HG02588 (cell line): ENCODE measurements around the gene DOCK9.

ENCODE experiments used
- ATAC-seq: cut with Tn5 transposase; IDR thresholded peaks from one replicate; pipeline ENCODE4 v1.9.1; 2021; ENCODE audit warnings: mild to moderate bottlenecking, moderate library complexity; ENCODE audit not compliant: unreplicated experiment

The DOCK9 gene

DNA sequence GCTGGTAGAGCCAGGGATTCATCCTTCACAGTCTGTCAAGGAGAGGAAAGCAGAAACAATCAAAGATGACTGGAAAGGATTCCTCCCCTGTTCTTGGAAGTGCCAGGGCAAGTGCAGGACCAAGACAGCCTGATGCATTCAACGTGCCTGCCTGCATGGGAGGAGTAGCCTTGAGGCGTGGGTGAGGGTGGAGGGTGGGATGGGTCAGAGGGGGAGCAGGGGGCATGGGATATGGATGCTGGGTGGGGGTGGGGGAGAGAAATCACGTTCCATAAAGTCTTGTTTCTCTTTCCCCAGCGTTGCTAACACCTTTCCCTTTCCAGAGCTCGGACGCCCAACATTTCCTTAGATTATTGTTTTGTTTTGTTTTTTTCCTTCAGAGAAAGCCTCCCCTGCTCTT lies 117.4 kb downstream of the DOCK9 start:
- no peak for ATAC-seq

DNA sequence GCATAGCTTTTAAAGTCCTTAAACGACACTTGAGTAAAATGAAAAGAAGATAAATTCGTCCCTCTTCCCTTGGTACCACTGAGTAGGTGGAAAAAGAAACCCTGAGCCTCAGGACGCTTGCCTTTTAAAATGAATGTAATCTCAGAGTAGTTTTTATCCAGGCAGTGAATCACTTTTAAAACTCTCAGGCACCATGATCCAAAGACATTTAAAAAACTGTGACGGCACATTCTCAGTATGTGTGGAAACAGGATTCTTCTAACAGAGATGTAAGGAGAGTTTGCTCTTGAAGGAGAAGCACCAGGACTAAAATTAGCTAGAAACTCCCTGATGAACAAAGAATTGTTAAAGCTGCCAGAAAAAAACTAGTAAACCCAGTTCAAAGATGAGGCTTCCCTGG lies 119.7 kb downstream of the DOCK9 start:
- no peak for ATAC-seq

DNA sequence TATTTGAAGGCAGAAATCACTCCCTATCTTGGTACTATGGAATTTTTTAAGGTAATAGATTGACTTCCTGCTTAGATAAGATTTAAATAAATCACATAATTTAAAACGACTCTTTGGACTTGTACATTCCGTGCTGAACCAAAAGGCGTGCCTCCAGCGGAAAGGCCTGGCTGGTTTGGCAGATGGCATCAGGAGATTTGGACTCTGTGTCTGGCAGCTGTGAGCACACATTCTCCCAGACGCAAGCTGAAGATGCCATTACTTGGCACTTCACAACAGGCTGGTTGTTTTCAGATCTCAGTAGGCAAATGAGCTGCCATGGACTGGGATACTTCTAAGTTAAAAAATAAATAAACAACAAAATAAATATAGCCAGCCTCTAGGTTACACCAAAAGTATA lies 120.9 kb downstream of the DOCK9 start:
- no peak for ATAC-seq

DNA sequence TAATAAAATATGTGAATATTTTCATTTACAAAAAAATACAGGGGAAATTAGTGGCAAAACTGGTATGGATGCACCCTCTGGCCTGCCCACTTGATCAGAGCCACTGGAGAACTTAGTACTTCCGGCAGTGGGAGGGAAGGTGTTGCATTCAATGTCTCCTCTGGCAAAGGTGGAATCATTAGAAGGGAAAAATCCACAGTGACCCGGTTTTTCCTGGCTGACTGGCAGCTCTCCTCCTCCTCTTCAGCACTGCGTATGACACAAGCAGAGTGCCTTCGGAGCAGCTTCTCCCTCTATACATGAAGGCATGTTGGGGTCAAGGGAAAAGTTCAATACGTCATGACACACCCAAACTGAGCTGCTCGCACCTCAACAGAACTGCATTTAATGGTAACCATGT lies 123.4 kb downstream of the DOCK9 start:
- no peak for ATAC-seq

DNA sequence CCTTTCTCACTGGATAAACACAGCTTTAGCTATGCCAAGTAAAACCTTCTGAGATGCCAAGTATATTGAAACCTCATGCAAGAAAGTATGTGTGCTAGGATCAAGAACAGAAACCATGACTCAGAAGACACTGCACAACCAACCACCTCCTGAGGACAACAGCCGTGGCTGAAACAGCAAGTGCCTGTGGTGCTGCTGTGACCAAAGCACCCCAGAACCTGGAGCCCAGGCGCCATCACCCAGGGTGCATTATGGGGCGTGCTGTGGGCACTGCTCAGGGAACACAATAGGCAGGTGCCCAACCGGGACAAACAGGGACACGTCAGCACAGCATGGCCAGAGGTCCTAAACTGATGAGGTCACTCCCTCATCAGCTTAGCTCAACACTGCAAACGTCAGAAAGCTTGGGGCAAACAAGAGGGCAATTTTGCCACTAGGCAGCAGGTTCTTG lies 124.1 kb downstream of the DOCK9 start:
- peak; percentile 100 for ATAC-seq

DNA sequence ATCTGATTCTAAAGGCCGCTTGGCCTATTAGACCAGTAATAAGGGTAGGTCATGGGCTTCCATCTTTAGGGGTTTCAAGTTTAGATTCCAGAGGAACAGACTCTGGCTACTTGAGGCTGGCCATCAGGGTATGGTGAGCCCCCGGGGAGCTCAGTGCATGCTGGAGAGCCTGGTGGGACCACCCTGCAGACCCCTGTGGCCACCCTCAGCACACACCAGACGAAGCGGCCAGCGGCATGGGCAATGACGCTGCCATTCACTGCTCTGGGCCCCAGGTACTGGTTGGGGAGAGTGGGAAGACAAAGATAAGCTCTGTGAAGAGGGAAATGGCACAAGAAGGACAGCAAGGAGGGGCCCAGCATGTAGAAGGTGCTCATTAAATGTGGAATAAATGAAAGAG lies 126.6 kb downstream of the DOCK9 start:
- no peak for ATAC-seq

DNA sequence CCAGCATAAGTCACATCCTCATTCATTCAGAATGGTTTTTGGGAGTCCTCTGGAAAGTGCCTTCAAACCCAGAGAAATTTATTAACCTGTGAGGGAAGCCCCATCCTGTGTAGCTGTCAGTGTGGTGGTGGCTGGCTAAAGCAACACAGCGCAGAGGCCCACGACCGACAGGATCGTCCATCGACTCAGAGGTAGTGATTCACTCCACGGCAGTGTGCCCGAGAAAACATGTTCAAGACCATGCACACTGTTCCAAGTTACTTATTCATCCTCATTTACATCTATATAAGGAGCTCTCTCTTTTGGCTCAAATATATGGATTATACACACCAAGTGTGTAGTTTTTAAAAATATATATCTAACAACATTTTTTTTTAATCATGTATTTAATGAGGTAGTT lies 129.1 kb downstream of the DOCK9 start:
- no peak for ATAC-seq

DNA sequence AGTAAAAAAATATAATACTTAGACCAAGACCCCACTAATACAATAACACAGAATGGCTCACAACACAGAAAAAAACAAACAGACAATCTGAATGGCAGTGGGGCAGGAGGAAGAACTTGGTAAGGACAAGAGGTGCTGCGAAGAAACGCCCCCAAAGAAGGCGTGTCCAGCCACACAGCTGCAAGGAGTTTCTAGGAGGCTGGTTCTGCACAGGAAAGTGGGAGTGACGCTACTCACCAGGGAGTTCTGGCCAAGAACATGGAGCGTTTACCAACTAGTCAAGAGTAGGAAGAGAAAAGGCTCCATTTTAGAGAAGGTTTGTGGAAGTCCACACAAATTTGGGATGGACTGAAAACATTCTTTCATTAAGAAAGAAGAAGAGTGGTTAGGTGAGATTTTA lies 130.1 kb downstream of the DOCK9 start:
- no peak for ATAC-seq

DNA sequence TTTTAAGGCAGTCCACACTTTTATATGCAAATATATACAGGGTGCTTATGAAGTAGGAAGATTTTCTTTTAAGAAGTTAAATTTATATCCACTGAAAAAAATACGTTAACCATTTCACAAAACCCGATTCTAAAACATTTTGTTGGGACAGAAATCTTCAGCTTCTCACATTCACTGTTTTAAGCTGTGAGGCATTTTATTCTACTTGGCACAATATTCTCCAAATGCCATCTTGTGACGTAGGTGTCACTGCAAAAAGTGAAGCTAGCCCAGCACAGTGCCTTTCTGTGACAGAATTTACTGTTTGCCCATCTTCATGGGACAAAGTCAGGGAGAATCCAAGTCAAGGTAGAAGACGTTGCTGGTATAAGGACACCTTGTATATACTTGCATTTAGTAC lies 130.9 kb downstream of the DOCK9 start:
- no peak for ATAC-seq

DNA sequence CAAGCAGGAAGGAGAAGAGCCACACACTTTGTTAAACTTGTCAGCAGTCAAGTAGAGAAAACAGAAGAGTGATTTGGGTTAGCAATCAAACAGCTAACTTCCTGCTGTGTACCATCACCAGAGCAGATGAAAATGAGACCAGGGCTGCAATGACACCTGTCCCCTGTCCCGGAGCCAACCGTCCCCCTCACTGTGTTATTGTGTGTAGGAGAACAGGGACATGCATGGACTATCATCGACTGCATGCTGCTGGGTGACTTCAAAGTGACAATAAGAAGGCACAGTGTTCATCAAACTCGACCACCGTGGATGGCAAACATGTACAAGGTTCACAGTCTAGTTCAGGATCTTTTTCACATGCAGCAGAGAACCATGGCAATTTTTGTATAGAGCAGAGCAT lies 131.3 kb downstream of the DOCK9 start:
- ATAC-seq, result no peak

DNA sequence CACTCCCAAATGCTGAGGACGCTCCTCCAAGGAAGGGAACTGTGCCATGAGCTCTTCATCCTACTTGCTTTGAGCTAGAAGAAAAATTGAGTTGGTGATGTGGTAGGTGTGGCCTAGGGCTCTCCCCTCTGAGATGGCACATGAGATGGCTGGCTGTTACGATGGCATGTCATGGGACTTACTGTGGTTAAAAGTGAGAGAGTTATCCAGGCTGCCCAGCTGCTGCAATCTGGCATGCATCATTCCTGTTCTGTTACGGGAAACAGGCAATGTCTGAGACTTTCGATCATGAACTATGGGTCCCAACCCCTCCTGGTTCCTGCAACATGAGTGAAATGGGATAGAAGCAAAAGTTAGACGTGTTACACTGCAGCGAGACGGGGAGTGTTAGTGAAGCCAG lies 132.1 kb downstream of the DOCK9 start:
- no peak for ATAC-seq

DNA sequence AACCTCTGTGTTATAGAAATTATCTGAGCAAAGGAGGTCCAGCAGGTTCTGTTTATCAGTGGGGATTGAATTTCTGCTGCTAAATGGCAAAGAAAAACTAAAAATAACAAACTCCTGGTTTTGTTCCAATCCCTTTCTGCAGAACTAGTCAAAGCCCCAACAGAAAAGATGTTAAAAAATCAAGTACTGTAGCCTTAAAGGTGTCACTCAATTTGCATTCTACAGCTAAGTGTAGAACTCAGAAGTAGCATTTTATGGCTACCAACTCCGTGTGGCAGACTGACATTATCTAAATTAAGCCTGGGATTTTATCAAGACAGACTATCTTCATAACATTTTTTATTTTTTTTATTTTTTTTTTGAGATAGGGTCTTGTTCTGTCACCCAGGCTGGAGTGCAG lies 133.8 kb downstream of the DOCK9 start:
- ATAC-seq, result no peak

DNA sequence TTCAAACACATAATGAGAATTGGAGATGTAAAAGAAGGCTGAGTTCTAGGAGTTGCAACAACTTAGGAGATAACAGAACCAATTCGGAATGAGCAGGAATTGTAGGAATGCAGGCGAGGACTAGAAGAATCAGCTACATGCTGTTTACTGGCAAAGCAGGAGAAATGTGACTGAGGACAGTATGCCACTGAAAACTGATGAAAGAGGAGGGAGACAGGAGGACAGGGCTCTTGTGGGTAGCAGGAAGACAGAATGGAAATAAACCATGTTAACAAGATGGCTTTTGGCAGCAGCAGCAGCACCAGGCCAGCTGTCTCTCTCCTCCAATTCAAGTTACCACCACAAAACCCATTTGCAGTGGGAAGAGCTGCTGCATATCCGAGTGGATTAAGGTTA lies 134.4 kb downstream of the DOCK9 start:
- ATAC-seq, result no peak

DNA sequence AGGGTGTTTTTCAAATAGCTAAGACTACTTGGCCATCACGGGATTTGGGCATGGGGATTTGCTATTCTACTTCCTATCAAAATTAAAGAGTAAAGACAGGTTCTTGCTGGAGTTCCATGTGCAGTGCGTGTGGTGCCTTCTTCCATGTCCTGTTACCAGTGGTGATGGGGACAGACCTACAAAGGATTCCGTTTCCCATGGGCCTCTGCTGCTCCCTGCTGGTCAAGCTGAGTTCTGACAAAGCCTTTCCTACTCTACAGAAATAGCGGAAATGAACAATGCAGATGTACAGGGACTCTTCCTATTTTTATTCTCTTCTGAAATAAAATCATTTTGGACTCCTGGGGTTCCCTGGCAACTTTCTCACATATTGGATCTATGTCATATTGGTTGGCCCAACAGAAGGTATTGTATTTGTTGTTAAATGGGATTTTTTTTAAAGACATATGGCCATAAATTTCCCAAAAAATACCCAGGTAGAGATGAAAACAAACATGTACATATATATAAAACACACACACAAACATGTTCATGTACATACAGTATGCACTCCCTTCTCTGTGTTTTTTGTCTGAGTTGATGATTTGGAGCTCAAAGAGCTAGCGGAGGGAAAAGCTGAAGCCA lies 134.9 kb downstream of the DOCK9 start:
- peak; percentile 95 for ATAC-seq

DNA sequence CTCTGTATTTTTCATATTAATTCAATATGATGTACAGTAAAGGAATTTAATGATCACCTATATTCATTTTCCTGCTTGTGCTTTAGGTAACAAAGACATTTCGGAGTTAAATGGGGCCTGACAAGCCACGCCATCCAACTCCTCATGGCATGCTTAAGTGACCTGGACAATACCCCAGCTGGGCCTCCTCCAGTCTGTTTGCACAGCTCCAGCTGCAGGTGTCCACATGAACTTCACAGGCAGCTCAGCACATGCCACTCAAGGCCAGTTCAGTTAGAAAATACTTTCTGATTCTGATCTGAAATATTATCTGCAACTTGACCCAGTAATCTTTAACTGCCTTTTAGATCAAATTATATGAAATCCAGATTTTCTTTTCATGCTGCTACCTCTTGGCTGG lies 135.8 kb downstream of the DOCK9 start:
- ATAC-seq, result no peak

DNA sequence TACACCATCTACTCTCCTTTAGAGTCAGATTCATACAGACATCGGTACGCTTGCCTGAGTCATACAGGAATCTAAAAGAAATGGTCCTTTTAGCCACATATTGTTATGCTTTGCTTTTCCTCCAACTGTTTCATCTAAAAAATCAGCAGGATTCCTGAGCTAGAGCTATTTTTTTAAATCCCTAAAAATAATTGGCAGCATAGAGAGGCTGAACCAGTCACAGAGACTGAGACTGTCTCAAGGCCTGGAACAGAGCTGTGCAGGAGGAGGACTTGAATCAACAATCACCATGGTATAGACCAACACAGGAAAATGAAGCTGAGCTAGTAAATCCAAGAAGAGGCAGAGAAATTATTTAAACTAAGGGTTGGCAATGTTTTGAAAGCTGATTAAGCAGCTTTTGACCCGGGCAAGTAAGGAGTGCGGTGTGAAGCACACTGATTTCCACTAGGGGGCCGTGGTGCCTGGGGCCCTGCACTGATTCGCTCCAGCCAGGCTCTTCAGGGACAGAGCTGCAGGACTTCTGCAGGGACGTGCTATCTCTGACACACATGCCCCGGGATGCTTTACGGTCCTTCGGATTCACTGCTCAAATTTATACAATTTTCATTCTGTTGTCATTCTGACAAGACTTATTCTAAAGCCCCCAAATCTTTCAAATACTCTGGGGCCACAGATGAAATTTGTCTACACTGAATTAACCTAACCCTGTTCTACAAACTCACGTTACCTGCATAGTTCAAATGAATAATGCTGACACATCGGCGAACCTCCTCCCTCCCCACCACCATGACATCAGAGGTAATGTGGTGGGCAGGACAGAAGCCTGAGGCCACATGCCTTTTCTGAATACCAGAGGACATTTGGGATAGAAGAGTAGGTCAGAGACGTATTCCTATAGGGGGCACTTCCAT lies 137.8 kb downstream of the DOCK9 start:
- ATAC-seq, result peak; percentile 83

DNA sequence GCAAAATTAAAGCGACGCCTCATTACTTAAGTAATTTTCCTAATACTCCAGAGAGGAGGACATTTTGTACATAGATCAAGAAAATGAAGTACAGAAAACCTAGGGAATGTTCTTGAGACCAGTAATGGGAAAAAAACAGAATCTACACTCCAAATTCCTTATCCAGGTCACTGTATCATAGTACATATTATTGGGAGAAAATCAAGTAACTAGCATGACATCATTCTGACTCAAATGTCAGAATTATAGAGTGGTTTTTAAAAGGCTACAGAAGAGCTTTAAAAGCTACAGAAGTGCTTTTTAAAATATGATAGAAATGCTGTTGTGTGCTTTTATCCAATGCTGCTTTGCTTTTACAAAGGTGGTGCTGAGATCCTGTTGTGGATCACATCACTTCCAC lies 139.1 kb downstream of the DOCK9 start:
- no peak for ATAC-seq

DNA sequence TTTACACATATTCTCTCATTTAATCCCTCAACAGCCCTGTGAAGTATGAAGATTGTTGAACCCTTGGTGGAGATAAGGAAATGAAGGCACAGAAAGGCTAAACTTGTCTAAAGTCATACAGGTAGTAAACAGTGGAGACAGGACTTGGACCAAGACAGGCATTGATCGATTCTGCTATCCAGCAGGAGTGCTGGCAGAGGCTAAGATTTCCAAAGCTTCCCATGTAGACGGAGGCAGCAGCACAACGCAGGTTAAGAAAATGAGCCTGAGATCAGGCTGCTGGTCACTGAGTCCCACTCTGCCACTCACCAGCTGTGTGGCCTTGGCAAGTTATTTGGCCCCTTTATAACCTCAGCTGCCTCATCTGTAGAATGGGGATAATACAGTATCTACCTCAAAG lies 140.0 kb downstream of the DOCK9 start:
- ATAC-seq, result no peak

DNA sequence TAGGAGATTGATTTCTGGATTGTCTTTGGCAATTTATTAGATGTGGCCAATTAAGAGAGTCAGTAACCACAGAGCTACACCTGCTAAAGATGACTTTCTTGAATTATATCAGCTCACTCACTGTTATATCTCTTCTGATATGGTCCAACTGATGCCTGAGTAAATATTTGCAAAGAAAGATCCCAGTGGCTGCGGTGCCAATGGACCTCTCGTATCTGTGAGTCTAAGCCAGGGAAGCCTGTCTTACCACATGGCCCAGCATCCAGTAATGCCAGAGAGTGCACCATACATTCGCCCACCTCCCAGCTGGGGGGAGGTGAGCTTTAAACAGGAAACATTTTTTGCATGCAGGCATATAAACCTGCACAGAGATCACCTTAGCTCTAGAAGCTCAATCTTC lies 142.7 kb downstream of the DOCK9 start:
- ATAC-seq, result no peak

DNA sequence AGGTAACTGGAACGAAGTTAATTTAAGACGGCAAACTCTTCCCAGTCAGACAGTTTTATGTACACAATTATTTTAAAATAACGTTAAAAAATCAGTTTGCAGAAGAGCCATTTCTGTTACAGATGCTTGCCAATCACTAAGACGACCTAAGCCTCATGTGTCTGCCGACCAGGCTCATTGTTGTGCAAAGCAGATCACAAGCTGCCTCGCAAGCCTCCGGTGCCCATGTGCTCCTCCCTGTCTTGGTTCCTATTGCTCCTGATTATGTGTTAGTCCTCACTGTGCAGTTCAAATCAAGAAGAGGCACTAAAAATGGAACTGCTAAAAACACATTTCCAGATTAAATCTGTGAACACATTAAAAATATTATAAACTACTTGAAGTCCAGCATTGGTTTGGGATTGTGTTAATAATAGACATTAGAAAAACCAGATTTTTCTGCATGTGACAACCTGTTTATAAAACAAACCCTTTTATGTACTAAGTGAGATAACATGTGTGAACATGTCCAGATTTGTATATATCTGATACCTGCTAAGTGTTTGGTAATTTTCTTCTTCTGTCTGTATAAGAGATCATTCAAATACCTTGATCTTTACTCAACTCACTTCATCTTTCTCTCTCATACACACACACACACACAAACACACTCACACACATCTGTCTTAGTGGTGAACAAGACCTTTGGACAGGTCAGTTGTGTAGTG lies 143.5 kb downstream of the DOCK9 start:
- ATAC-seq, result no peak

DNA sequence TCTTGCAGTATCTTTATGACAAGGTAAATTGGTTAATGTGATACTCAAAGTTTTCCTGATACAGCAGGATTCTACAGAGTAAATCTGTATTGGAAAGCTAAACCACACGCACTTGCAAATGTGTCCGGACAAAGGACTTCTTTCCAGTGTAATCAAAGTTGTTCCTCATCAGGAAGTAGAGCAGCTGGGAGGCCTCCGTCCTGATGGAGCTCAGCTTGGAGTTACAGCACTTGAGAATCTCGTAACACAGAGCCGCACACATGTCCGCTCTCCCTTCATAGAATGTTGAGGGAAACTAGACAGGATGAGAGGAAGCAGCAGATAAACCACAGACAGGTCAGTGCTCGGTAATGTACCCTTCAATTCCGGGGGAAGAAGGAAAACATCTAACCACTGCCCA lies 146.6 kb downstream of the DOCK9 start:
- ATAC-seq, result no peak

DNA sequence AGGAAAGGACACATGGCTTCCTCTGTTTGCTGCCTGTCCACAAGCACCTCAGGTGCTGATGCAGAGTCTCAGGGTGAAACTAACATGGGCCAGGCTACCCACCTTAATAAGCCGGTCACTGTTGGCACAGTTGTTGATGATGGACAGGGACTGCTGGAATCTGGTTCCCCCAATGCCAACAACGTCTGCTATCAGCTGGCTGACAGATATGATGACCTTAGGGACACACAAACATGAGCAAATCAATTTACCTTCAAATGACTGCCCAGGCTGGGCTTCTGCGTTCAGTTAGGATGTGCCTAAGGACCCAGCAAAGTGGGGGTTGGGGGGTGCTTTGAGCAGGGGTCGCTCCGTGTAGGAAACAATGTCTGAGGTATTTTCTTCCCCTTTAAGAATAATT lies 148.3 kb downstream of the DOCK9 start:
- ATAC-seq, result no peak
